COLO829 (cell line): ENCODE data around the gene FOXD1.
A peak's percentile ranks its signal among the peaks of the same experiment; 100 is the strongest.

Experiments
- DNase-seq: peaks from one replicate; pipeline ENCODE4 v3.0.0; 2012; ENCODE audit warnings: low spot score

The FOXD1 gene

GRCh38 chr5:73438645-73439470, 9.7 kb downstream of the FOXD1 start:
- DNase-seq: no peak

- no peak for DNase-seq
These were observed 10.6 kb downstream of the FOXD1 start for GRCh38 chr5:73437777-73438644.

- DNase-seq: no peak
These were observed 11.3 kb downstream of the FOXD1 start for GRCh38 chr5:73437101-73437776.

- DNase-seq: no peak
These were observed 12.0 kb downstream of the FOXD1 start for GRCh38 chr5:73436535-73437100.

GRCh38 chr5:73435759-73436534, 12.6 kb downstream of the FOXD1 start:
- DNase-seq: no peak

- DNase-seq: no peak
These were observed 13.7 kb downstream of the FOXD1 start for GRCh38 chr5:73434907-73435306.

GRCh38 chr5:73434461-73434860, 14.1 kb downstream of the FOXD1 start:
- no peak for DNase-seq

- no peak for DNase-seq
These were observed 14.6 kb downstream of the FOXD1 start for GRCh38 chr5:73433982-73434342.

- DNase-seq: no peak
These were observed 15.2 kb downstream of the FOXD1 start for GRCh38 chr5:73433272-73433981.

- no peak for DNase-seq
These were observed 17.2 kb downstream of the FOXD1 start for GRCh38 chr5:73431204-73431851.

- DNase-seq: no peak
These were observed 22.5 kb downstream of the FOXD1 start for GRCh38 chr5:73426034-73426433.

GRCh38 chr5:73424556-73424977, 24.0 kb downstream of the FOXD1 start:
- no peak for DNase-seq

- no peak for DNase-seq
These were observed 26.4 kb downstream of the FOXD1 start for GRCh38 chr5:73422164-73422563.

GRCh38 chr5:73420666-73421065, 27.9 kb downstream of the FOXD1 start:
- DNase-seq: no peak

- no peak for DNase-seq
These were observed 28.8 kb downstream of the FOXD1 start for GRCh38 chr5:73419465-73420390.

- DNase-seq: no peak
These were observed 29.5 kb downstream of the FOXD1 start for GRCh38 chr5:73419117-73419464.

- no peak for DNase-seq
These were observed 30.3 kb downstream of the FOXD1 start for GRCh38 chr5:73418244-73418691.

GRCh38 chr5:73417303-73418034, 31.1 kb downstream of the FOXD1 start:
- DNase-seq: peak; percentile 26
